HTERT RPE-1 (cell line): ENCODE measurements around the gene OR10D3.
"Not testable (repeated sequence)": the region's sequence is repeated elsewhere in the genome, so short reads cannot be mapped to it uniquely, and the experiment has no call there.

Experiments
- in situ Hi-C: fragments of 300-500 bp; cut with MboI; formaldehyde crosslinking; loops from 4 replicates; pipeline ENCODE4 v1.14.3; 2020; ENCODE audit warnings: low sequenced_read_pairs

OR10D3 gene, protein sequence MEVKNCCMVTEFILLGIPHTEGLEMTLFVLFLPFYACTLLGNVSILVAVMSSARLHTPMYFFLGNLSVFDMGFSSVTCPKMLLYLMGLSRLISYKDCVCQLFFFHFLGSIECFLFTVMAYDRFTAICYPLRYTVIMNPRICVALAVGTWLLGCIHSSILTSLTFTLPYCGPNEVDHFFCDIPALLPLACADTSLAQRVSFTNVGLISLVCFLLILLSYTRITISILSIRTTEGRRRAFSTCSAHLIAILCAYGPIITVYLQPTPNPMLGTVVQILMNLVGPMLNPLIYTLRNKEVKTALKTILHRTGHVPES

DNA sequence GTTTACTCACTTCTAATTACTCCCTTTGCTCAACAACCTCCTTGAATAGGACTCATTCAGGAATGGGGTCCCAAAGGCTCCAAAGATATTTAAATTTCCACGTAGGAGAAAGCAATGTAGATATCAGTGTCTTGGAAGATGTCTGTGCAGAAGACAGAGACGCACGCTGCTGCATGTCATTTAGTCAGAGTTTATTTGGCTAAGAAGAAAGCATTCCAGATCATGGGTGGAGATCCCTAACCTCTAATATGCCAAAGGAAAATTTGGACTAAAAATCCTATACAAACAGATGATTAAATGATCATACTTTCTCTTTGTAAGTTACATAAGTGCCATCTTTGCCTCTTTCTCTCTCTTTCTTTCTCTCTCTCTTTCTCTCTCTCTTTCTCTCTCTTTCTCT, at the start of gene OR10D3:
Gene OR10D3 (plus strand): TSS at position 278 of the 400 bp plus-strand sequence. CDS start 1,925 bp downstream, outside the sequence.
- in situ Hi-C loops = no loop called here

DNA sequence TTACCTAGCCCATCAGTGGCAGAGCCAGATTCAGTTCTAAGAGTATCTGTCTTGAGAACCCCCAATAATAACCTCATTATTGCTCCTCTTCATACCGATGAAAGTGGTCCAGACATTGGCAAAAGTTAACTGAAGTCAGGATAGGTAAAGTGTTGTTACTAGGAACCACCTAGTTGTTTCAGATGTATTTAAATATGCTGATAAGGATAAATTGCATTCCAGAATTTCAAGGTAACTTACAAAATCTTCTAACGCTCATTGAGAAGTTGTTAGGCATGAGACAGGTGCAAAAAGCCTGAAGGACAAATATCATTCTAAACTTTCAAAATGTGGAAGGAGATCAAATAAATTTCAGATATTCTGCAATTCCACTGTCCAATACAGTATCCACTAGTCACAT, 40.1 kb upstream of the OR10D3 start:
- in situ Hi-C loops = no loop called here

DNA sequence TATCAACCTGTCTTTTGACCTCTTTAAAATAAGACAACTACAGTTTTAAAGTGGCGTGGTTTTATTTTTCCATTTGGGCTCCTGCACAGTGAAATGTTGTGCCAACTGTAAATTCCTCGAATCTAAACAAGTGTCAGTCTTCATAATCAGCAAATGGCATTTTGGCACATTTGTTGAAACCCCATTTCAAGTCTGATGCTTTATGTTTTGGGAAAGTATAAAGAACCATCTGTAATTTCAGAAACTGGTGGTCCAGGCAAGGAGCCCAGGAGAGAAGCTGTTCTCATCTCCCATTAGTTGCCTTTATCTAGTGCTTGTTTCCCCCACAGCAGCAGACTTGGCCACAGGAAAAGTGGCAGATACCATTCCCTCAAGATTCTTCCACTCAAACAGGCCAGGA, 35.2 kb upstream of the OR10D3 start:
- in situ Hi-C loops = no loop called here

DNA sequence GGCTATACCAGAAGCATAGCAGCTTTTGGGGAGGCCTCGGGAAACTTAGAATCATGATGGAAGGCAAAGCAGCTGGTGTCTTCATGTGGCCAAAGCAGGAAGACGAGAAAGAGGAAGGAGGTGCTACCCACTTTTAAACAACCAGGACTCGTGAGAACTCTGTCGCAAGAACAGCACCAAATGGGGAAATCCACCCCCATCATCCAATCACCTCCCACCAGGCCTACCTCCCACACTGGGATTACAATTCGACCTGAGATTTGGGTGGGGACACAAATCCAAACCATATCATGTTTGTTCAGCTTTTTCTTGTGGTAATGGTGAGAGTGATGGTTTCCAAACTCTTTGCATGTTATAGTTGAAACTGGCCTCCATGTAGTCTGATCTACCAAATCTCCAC, 32.5 kb upstream of the OR10D3 start:
- in situ Hi-C loops = no loop called here

DNA sequence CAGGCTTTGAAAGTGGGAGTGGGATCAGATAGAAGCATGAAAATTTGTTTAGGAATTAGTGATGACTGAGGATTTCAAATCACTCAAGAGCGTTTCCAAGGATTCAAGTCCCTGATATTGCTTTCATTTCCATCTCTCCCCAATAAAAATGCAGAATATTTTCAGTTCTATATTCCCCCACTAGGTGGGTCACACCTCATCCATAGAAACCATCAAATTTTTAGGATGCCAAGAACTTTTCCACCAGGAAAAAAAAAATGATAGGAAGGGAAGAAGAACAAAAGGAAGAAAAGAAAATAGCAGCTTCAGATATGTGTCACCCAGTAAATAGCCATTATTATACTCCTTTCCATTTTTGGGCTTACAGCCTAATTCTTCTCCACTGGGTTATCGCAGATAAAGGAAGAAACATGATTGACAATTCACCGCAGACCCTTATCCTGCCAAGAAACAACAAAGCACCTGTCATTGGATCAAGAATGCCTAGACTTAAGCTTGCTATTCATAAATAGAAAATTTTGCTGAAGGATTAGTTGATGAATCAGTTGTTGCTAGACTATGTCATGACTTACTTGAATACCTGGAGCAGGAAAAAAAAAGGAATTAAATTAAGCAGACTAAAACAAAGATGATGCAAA, 30.3 kb upstream of the OR10D3 start:
- in situ Hi-C loops = no loop called here

DNA sequence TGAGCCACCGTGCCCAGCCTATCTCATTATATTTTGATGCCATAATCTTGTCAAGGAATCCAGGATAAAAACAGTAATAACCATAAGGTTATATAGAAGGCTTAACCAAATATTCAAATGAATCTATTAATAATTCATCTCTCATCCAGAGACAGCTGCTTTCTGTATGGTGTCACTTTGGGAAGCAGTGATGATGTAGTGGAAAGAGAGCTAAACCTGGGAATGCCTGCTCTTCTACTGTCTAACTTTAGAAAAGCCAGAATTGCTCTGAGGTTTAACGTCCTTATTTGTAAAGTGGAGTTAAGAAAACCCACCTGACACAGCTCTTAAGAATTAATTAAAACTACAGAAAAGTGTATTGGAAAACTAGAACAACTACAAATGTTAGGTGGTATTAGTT, 29.3 kb upstream of the OR10D3 start:
- in situ Hi-C loops = no loop called here

DNA sequence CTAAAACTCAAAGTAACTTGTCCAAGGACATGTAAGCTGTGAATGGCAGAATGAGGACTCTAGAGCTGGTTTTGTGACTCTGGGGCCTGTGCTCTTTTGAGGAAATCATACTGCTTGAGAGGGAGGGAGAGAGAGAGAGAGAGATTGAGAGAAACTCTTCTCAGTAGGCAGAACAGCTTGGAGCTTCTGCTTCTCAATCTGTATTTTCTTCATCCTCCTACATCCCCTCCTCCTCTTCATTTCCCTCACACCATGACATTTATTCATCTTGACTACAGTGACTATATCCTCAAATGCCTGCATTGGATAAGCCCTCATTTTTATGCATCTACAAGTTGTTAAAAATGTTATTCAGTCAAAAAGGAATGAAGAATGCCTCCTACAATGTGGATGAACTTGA, 23.7 kb upstream of the OR10D3 start:
- in situ Hi-C loops = no loop called here

DNA sequence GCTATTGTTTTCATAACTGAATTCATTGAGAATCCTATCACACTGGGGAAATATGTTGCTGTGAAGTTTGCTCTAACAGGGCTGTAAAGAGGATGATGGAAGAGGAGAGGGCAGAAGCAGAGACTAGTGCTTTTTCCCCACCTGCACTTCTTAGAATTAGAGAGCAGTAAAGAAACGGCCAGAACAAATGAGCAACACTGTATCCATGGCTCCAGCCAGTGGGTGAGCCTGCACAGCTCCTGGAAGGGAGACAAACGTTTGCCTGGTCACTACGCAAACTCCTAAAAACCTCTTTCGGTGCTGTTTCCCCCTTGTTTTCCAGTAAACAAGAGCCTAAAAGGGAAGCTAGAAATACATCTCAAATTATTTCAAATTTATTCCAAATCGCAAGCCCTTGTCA, 22.2 kb upstream of the OR10D3 start:
- in situ Hi-C loops = no loop called here

DNA sequence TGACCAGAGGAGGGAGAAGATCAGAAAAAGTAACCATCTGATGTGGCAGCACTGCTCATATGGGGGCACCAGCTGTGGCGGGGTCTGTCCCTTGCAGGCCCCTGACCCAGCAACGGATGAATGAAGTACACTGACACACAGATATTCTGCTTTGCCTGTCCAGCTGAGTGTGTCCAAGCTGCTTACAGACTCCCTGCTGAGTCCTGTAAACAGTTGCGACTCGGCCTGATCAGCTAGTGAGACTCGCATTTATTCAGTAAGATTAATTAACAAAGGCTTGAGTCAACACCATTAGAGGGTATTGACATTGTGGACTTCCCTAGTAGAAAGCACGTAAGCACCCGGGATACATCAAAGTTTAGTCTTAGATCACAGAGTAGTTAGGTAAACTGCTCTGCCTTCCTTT, 15.3 kb upstream of the OR10D3 start:
- in situ Hi-C loops = no loop called here

DNA sequence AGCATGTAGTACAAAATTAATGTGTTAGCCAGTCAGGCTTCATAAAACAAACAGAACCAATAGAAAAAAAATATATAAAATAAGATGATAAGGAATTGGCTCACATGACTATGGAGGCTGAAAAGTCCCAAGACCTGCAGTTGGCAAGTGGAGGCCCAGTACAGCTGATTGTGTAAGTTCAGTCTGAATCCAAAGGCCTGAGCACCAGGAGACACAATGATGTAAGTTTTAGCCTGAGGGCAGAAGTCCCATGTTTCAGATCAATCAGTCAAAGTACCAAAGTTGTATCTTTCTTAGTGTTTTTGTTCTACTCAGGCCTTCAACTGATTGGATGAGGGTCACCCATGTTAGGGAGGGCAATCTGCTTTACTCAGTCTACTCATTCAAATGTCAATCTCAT, 14.3 kb upstream of the OR10D3 start:
- in situ Hi-C loops = no loop called here

DNA sequence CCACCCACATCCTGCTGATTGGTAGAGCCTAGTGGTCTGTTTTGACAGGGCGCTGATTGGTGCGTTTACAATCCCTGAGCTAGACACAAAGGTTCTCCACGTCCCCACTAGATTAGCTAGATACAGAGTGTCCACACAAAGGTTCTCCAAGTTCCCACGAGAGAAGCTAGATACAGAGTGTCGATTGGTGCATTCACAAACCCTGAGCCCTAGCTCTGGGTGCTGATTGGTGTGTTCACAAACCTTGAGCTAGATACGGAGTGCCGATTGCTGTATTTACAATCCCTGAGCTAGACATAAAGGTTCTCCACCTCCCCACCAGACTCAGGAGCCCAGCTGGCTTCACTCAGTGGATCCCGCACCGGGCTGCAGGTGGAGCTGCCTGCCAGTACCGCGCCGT, 12.8 kb upstream of the OR10D3 start:
- in situ Hi-C loops = not testable (repeated sequence)

DNA sequence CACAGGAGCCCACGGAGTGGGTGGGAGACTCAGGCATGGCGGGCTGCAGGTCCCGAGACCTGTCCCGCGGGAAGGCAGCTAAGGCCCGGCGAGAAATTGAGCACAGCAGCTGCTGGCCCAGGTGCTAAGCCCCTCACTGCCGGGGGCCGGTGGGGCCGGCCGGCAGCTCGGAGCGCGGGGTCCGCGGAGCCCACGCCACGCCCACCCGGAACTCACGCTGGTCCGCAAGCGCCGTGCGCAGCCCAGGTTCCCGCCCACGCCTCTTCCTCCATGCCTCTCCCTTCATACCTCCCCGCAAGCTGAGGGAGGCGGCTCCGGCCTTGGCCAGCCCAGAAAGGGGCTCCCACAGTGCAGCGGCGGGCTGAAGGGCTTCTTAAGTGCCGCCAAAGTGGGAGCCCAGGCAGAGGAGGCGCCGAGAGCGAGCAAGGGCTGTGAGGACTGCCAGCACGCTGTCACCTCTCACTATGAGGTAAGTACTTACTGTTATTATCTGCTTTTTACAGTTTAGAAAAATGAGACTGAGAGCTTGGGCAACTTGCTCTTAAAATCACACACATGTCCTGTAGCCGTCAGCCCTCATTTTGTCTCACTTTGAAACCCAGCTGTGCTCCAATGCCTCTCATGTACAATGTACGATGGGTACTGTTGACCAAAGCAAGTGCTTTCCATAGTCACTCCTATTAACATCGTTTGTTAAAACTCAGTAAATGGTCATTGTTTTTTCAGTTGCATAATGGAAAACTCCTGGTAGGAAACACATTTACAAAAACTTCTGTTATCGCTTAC, 12.2 kb upstream of the OR10D3 start:
- in situ Hi-C loops = no loop called here

DNA sequence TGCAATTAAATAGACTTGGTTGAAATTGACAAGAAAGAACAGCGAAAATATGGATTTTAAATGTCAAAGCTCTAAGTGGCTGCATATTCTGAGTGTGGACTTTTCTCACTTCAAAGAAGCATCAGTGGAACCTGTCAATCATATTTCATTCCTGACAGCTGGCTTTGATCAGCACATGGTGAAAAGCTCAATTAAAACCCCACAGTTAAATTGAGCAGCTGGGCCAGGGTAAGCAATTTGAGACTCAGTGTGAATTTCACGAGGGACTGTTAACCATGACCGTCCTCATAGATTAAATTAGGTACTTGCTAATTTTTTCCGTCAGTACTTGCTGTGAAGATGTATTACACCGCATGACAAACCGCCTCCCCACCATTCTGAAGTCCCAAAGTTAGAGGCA, 11.0 kb upstream of the OR10D3 start:
- in situ Hi-C loops = no loop called here

DNA sequence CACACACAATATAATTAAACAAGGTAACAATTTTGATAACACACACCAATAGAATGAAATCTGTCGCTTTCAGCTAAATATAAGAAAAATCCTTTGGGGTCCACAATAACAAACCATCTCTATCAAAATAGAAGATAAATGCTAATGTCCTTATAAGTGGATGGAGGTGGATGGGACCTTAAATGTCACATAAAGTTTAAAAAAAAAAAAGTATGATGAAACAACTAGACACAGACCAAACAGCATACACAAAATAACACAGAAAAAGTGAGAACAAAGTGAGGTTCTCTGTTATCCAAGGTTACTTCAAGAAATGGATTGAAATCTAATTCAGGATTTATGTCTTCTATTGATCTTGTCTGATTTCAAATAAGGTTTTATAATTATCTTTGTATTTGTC, 10.5 kb upstream of the OR10D3 start:
- in situ Hi-C loops = no loop called here

DNA sequence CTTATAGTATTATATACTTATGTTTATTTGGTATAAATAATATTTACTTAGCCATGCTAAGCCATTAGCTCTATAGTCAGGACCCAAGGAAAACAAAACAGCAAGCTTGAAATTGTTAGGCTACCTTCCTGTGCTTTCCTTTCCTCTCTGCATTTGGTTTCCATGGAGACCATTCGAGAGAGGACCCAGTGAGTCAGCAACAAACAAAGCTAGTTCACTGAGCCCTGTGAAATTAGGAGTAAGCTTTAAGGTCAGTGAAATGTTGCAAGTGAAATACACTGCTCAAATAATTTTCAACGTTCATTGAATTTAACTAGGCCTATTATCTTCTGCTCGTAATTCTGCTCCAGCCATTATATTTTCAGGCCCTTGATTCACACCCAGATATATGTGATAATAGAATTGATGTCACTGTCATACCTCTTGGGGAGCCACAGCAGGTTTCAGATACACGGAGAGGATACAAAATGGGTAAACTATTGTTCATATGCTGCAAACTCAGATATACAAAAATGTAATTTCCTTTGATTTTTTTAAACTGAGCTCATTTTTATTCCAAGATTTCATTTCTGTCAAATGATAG, 9.1 kb upstream of the OR10D3 start:
- in situ Hi-C loops = no loop called here

DNA sequence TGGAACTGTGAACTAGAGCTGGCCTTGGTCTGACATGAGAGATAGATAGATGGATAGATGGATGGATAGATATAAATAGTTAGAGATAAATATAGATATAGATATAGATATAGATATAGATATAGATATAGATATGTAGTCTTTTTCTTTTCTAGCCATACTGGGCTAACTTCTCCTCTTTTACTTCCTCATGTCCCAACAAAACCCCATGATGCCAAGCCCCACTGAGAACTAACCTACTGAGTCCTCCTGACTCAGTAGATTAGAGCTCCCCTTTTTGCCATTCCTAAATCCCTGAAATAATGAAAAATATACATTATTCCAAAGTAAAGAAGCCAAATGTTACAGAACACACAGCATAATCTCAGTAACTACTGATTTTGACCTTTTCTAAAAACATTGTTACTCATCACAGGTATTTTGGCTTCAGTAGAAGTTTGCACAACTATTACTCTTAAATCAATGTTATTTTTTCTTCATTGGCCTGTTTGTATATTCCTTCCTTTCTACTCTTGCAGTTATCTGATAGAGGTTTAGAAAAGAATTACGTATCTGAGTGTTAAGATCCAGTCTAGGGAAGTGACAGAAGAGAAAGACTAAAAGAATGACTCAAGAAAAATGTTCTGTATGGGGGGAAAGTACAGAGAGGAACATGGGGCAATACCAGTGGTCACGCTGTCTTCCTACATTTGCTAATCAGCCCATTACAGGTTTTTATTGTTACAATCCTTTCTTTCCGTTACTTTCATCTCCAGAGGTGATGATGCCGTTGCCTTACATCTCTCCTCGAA, 6.0 kb upstream of the OR10D3 start:
- in situ Hi-C loops = no loop called here

DNA sequence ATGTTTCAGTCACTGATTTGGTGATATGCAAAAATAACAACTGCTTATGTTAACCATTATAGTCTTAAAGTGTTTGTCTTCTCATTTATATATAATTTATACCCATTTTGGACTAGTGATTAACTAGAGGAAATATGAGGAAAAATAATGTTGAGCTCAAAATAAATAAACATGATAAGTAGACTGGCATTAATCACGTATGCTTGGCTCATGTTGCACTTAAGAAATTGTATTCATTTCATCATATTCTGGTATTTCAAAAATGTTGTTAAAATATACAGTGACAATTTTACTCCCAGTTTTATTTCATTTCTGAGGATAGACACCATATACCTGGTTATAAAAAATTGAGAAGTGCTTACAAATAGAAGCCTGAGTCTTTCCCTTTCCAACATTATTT, 3.8 kb upstream of the OR10D3 start:
- in situ Hi-C loops = no loop called here

DNA sequence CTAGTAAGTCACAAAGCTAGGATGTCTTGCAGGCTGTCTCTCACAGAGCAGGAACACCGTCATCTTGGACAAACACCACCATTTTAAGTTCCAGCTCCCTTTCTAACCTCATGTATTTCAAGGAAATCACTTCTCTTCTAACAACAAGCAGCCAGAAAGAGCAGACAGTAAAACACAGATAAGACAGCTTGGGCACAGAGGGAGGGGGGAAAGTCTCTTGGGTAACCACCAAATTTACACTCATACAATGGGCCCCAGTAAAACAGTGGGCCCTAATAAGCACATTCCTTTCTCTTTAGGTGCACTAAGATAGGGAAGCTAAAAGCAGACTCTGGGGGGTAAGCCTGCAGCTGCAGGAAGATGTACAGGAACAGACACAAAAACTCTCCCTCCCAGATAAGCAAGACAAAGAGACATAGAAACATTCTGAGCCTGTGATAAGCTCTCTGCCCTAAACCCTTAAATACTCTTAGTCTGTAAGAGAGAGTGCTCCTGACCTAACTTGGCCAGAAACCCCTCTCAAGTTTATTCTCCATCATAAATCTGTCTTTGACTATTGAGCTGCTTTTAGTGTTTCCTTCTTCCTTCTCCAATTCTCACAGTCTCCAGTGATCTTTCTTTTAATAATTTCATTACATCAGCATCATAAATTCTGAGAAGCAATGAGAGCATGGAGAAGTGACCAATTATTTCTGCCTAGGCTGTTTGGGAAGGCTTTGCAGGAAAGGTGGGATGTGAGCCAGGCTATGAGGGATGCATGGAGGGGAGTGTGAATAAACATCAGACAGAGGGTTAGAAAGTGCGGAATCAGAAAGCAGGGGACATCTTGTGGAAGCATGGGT, 7.4 kb downstream of the OR10D3 start:
- in situ Hi-C loops = no loop called here

DNA sequence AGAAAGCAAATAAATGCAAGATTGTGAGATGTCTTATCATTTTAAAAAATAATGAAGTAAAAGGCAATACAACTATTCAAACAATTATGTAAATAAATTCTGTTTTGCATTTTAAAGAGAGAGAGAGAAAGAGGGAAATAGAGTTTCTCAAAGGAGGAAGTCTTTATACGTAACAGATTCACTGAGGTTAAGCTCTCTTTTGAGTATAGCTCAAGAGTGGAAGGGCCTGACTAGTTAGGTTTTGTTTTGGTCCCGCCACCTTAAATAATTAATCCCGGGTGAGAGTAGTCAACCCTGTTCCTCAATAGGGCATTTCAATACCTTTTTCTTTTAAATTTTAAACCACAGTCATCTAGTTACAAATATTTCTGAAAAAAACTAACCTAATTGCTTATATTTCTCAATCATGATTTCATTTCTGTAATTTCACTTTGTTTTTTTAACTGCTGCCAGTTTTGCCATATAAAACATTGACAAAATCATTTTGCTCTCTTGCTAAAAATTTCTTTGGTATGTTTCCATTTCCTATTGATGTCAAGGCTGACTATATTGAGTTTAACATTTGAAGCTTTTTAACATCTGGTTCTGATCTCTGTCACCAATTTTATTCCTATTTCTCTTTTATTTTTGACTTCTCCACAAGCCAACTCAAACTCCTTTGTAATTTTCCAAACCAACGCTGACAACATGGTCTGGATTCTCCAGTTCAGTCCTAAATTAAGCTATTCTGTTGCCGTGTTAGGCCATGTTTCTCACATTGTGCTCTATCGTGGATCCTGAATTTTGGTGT, 10.3 kb downstream of the OR10D3 start:
- in situ Hi-C loops = no loop called here
